ENCODE measurements around the gene CEP43.

CEP43 gene, protein sequence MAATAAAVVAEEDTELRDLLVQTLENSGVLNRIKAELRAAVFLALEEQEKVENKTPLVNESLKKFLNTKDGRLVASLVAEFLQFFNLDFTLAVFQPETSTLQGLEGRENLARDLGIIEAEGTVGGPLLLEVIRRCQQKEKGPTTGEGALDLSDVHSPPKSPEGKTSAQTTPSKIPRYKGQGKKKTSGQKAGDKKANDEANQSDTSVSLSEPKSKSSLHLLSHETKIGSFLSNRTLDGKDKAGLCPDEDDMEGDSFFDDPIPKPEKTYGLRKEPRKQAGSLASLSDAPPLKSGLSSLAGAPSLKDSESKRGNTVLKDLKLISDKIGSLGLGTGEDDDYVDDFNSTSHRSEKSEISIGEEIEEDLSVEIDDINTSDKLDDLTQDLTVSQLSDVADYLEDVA

DNA sequence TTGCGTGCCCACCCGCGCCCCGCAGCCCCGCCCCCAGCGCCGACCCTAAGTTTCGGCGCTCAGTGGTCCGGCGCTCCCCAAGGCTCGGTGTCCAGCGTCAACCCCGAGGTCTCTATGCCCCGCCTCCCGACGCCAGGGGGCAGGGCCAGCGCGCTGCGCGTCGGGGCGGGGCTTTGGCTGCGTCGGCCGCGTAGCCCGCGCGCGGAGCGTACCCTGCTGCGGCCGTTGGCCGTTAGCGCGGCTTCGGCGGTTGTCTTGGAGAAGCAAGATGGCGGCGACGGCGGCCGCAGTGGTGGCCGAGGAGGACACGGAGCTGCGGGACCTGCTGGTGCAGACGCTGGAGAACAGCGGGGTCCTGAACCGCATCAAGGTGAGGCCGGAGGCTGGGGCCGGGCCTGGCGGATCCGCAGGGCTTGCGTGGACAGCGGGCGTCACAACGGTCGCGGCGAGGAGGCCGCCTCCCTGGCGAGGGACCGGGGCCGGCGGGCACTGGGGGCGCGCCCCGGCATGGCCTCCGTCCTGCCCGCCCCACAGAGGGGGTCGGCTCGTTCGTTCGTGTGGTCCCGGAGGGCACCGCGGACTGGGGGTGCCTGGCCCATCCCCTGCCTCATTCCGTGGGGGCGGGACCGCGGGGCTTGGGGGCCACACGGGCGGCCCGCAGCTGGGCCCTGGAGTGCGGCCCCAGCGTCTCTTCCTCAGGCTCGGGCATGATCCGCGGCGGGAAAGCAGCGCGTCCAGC, at the start of gene CEP43:
Gene CEP43 (plus strand): TSS at position 253 of the 739 bp plus-strand sequence. CDS start 16 bp downstream, at position 269.
- peak; percentile 76 for DNase-seq (ENCODE audit: low read depth)

GRCh38 chr6:166949528-166950442, 49.4 kb upstream of the CEP43 start:
- DNase-seq (ENCODE audit: low read depth), result no peak

DNA sequence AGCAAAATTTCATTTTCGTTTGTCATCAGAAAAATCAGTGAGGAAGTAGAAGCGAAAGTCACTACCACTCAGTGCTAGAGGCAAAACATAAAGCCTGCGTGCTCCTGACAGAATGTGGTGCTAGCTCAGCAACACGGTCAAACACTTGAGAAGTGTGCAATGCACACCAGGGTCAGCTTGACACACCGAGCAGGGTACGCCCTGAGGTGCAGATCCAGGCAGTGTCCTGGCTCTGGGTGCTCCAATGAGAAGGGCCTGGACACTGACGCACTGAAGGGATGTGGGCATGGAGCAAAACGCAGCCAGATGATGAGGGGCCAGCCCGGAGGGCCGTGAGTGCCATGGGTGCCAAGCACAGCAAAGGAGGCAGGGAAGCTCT, 48.8 kb upstream of the CEP43 start:
- DNase-seq (ENCODE audit: low read depth), result no peak

- peak; percentile 67 for DNase-seq (ENCODE audit: low read depth)
These were observed 48.1 kb upstream of the CEP43 start for GRCh38 chr6:166950892-166951669.

DNA sequence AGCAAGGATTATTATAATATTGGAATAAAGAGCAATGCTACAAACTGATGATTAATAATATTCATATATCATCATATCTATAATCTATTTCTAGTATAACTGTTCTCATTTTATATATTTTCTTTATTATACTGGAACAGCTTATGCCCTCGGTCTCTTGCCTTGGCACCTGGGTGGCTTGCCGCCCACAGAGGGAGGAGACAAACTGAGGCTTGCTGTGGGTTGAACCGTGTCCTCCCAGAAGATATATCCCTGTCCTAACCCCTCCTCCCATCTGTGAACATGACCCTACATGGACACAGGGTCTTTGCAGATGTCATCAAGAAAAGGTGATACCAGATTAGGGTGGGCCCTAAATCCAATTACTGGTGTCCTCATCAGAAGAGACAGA, 47.5 kb upstream of the CEP43 start:
- no peak for DNase-seq (ENCODE audit: low read depth)

DNA sequence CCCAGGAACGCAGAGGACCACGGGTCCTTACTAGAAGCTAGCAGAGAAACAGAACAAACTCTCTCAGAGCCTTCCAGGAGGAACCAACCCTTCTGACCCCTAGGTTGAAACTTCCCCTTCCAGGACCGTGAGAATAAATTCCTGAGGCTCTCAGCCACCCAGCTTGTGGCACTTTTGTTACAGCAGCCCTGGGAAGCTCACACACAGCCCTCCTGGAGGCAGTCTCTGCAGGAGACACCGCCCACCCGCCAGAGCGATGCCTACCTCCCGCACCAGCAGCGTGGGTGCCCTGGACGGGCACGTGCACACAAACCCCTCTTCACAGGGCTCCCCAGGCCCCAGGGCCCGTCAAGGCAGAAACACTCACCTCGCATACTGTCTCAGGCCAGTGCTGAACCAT, 47.1 kb upstream of the CEP43 start:
- DNase-seq (ENCODE audit: low read depth), result no peak

DNA sequence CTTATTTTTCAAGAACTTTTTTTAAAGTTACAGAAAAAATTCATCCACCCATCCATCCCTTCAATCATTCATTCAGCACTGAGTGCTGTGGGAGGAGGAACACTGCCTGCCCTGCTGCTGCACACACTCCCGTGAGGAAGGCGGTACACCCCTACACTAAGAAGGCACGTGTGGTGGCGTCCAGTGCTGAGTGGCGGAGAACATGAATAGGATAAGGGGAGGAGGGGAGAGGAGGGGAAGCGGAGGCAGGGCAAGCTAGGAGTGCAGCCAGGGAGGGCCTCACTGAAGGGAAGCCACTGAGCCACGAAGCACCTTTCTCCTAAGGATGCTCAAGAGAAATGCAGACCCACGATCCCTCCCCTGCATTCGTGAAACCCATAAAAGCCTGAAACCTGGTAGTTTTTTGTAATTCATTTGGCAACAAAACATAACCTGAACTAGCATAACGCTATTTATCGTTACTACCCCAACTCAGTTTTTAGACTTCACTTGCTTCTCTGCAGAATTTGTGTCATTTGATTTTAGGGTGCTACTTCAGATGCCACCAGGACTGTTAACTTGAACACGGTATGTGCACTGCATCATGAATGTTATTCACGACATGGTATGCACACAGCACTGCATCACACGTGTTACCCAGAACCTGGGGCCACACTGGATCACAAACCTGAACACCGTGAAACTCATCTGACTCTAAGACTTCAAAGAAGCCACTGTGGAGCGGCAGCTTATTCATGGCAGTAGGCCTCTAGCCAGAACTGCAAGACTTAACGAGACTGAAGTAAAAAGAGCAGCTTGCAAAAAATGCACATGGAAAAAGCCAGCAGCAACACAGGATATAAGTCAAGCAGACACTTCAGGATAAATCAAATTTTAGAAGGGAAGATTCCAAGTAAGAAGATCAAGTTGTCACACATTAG, 46.4 kb upstream of the CEP43 start:
- DNase-seq (ENCODE audit: low read depth), result peak; percentile 34

- no peak for DNase-seq (ENCODE audit: low read depth)
These were observed 45.0 kb upstream of the CEP43 start for GRCh38 chr6:166954118-166954713.

DNA sequence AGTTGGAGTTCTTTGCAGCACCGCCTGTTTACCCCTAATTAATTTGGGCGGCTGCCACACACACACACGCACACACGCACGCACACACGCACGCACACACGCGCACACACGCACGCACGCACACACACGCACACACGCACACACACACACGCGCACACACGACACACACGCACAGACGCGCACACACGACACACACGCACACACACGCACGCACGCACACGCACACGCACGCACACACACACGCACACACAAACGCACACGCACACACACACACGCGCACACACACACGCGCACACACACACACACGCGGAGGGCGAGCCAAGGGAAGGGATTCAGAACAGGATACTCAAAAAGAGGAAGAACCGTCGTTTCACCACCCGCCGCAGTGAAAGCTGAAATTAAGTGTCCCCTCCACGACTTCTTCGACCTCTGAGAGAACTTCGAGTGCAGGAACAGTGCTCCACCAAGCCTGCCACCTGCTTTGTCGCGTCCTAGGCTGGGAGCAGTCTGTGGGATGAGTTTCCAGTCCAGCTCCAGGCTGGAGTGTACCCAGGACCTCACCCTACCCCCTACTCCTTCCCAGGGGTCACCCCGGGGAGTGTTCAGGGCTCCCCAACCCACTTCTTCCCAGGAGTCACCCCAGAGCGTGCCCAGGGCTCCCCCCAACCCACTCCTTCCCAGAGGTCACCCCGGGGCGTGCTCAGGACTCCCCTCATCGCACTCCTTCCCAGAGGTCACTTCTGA, 43.9 kb upstream of the CEP43 start:
- no peak for DNase-seq (ENCODE audit: low read depth)

GRCh38 chr6:166955865-166956443, 43.2 kb upstream of the CEP43 start:
- DNase-seq (ENCODE audit: low read depth), result no peak

DNA sequence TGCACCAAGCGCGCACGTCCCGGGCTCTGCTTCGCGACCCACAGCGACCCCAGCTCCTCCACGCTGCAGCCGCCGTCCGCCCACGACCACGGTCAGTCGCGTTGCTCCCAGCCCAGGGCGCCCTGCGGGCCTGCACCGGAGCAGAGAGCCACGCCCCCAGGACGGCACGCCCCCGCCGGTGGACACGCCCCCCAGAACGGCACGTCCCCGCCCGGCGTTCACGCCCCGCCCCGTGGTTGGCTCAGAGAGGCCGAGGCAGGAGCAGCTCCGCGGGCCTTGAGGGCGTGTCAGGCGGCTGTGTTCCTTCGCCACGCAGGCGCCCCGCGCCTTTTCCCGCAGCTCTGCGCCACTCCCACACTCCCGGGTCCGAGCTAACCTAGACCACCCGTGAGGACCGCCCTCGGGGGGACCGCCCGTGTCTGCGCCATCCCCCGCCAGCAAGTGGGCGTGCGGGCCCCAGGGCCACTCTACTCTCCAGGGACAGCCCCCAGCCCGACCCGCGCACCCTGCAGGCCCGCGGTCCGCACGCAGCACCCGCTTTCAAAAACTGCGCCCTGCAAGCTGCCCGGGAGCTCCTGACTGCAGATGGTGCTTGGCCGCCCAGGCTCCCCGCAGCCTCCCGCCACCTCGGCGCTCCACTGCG, 42.6 kb upstream of the CEP43 start, which contains the start of gene RNASET2:
Gene RNASET2 (minus strand): TSS at position 107 of the 643 bp plus-strand sequence. CDS start 368 bp downstream, outside the sequence.
- DNase-seq (ENCODE audit: low read depth), result peak; percentile 94

DNA sequence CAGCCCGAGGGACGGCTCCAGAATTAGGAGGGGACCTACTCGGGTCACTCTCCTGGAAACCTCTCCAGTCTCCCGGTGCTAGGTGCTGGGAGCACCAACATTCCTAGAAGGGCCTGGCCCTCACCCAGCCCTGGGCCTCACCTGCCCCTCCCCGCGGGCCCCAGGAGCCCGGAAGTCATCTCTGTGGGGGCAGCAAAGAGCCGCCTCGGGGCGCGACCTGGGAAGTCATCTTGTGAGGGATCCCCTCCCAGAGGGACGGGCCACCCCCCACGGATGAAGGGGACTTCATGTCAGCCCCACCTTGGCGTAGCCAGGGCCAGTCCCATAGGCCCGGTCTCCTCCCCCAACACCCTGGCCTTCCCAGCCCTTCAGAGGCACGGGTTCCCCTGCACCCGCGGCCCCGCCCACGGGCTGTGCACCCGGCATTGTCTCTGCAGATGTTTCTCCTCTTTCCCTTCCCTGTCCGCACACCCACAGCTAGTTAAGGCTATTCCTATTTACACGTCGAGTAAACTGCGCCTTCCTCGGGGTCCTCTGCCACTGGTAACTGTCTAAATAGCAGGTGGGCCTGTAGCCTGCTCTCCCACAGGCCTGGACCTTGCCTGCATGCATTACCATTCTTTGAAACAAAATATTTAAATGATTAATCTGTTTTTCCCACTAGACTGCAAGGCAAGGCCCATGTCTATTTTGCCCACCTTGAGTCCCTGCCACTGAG, 42.0 kb upstream of the CEP43 start:
- peak; percentile 43 for DNase-seq (ENCODE audit: low read depth)

- DNase-seq (ENCODE audit: low read depth), result no peak
These were observed 41.5 kb upstream of the CEP43 start for GRCh38 chr6:166957805-166958076.

GRCh38 chr6:166958926-166959861, 40.0 kb upstream of the CEP43 start:
- DNase-seq (ENCODE audit: low read depth), result peak; percentile 58

GRCh38 chr6:166959911-166960608, 39.1 kb upstream of the CEP43 start:
- no peak for DNase-seq (ENCODE audit: low read depth)

DNA sequence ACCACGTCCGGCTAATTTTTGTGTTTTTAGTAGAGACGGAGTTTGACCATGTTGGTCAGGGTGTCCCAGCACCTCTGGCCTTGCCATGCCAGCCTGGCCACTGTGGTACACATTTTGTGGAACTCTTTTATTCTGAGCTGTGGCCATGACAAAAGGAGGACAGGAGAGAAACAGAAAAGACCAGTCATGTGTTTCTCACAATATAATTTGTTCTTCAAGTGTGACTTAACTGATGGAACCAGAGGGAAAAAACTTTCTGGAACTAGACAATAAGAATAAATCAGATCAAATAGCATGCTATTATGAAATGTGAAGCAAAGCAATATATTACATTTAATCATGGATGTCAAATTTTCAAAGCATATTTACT, 38.6 kb upstream of the CEP43 start:
- no peak for DNase-seq (ENCODE audit: low read depth)

Data from T-helper 22 cell (primary cell).